ENCODE data around the gene NLRP7.
"Not testable (repeated sequence)": the region's sequence is repeated elsewhere in the genome, so short reads cannot be mapped to it uniquely, and the experiment has no call there.

The NLRP7 gene

DNA sequence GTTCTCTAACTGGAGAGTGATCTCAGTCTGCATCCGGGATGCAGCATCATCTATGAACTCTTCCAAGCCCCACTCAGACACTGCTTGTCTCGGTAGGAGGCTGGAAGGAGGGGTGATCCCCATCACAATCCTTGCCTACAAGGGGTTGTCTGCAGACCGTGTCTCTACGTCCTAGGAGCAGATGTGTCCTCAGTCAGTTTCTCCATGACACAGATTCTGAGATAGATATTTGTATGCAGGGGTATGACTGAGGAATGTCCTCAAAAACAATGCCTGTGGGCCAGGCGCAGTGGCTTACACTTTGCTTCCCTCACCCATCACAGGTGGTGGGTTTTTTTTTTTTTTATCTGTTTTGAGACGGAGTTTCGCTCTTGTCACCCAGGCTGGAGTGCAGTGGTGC, 40.5 kb downstream of the NLRP7 start:
- Histone ChIP-seq H3K9ac (ENCODE audit: low read length) (no peak overlapping the region), H3K27ac (ENCODE audit: low read depth, low read length) (no peak overlapping the region), H3K27me3 (ENCODE audit: control insufficient read depth, insufficient read depth, low read length) (no peaks in the 10 kb centered on the region), H3K4me3 (ENCODE audit: low read length) (no peak overlapping the region), H3K36me3 (ENCODE audit: control insufficient read depth, insufficient read depth, low read length) (no peaks in the 10 kb centered on the region), H3K4me1 (ENCODE audit: control insufficient read depth, insufficient read depth, low read length) (no peaks in the 10 kb centered on the region)

DNA sequence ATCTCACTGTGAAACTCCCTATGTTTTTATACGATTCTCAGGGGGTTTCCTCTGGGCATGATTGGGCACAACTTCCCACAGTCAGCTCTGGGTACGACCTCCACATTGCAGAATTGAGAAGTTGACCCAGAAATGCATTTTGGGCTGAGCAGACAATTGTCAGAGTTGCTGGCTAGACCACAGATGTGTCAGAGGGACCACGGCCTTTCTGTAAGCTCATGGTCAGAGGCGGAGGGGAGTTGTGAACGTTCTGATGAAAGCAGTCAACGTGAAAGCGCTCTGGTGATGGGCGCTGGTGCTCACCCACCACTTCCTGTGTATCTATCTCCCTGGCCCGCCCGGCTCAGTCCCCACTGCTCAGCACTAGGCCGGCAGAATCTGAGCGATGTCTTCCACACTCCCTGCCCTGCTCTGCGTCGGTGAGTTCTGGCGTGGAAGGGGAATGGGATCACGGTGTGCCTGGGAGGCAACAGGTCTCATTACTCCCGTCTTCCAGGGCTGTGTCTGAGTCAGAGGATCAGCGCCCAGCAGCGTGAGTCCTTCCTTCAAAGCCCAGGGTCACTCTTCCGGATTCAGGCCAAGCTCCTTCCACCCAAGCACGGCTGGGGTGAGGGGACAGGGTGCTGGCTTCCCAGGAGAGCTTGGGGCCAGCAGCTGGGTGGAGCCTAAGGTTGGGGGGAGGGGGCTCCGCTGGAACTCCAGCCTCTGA, 41.4 kb downstream of the NLRP7 start, which contains the start of gene NCR1:
Gene NCR1 (plus strand): TSS at position 346 of the 709 bp plus-strand sequence. CDS start 40 bp downstream, at position 386.
- Histone ChIP-seq H3K4me3 (ENCODE audit: low read length) (no peak within 1 kb of the TSS), H3K27ac (ENCODE audit: low read depth, low read length) (no peak within 1 kb of the TSS), H3K27me3 (ENCODE audit: control insufficient read depth, insufficient read depth, low read length) (no peaks in the 10 kb centered on the region), H3K9ac (ENCODE audit: low read length) (no peak within 1 kb of the TSS), H3K36me3 (ENCODE audit: control insufficient read depth, insufficient read depth, low read length) (no peaks in the 10 kb centered on the region), H3K4me1 (ENCODE audit: control insufficient read depth, insufficient read depth, low read length) (no peaks in the 10 kb centered on the region)

DNA sequence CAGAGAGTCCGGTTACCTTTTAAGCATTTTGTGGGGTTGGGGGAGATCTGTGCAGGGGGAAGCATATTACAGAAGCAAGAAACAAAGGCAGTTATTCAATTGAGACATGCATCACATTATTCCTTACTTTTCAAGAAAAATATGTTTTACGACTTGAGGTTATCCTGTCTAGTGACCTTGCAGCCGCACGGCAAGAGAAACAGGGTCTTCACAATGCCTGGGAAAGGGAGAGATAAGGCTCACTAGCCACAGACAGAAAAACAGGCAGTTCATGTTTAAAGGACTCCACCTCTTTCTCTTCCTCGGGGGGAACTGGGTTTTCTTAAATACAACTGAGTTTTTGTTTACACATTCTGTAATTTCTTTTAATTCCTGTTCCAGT, 41.9 kb downstream of the NLRP7 start:
- Histone ChIP-seq H3K36me3 (ENCODE audit: control insufficient read depth, insufficient read depth, low read length) (no peaks in the 10 kb centered on the region), H3K9ac (ENCODE audit: low read length) (no peak overlapping the region), H3K4me1 (ENCODE audit: control insufficient read depth, insufficient read depth, low read length) (no peaks in the 10 kb centered on the region), H3K4me3 (ENCODE audit: low read length) (no peak overlapping the region), H3K27ac (ENCODE audit: low read depth, low read length) (no peak overlapping the region), H3K27me3 (ENCODE audit: control insufficient read depth, insufficient read depth, low read length) (no peaks in the 10 kb centered on the region)

DNA sequence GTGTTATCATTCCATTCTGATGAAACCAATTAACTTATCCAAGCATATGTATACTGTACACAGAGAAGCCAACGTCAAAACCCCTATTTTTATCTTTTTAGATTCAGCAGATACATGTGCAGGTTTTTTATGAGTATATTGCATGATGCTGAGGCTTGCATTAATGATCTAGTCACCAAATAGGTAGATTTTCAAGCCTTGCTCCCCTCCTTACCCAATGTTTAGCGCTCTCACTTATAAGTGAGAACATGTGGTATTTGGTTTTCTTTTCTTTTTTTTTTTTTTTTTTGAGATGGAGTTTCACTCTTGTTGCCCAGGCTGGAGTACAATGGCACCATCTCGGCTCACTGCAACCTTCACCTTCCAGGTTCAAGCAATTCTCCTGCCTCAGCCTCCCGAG, 43.1 kb downstream of the NLRP7 start:
- not testable (repeated sequence) for H3K36me3 ChIP-seq (ENCODE audit: control insufficient read depth, insufficient read depth, low read length); H3K4me3 ChIP-seq (ENCODE audit: low read length); H3K27me3 ChIP-seq (ENCODE audit: control insufficient read depth, insufficient read depth, low read length); H3K27ac ChIP-seq (ENCODE audit: low read depth, low read length); H3K9ac ChIP-seq (ENCODE audit: low read length); H3K4me1 ChIP-seq (ENCODE audit: control insufficient read depth, insufficient read depth, low read length)

DNA sequence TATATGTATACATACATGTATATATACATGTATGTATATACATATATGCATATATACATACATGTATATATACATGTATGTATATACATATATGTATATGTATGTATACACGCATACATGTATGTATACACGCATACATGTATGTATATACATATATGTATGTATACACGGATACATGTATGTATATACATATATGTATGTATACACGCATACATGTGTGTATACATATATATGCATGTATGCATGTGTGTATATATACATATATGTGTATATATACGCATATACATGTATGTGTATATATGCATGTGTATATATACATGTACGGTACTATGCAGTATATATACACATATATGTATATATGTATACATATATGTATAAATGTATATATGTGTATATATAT, 44.0 kb downstream of the NLRP7 start:
- Histone ChIP-seq H3K4me3 (ENCODE audit: low read length) (no peak overlapping the region), H3K27me3 (ENCODE audit: control insufficient read depth, insufficient read depth, low read length) (no peaks in the 10 kb centered on the region), H3K4me1 (ENCODE audit: control insufficient read depth, insufficient read depth, low read length) (no peaks in the 10 kb centered on the region), H3K27ac (ENCODE audit: low read depth, low read length) (no peak overlapping the region), H3K36me3 (ENCODE audit: control insufficient read depth, insufficient read depth, low read length) (no peaks in the 10 kb centered on the region), H3K9ac (ENCODE audit: low read length) (no peak overlapping the region)

DNA sequence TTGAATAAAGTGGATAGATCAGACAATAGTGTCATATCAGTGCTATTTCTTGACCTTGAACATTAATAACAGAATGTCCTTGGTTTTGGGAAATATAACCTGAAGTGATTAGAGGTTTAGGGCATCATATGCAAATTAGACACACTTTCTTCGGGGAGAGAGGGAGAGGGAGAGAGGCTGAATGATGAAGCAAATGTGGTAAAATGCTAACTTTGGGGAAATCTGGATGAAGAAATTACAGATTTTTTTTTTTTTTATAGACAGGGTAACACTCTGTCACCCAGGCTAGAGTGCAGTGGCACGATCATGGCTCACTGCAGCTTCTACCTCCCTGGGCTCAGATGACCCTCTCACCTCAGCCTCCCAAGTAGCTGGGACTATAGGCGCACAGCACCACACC, 45.3 kb downstream of the NLRP7 start:
- no peaks in the 10 kb centered on the region for H3K27me3 ChIP-seq (ENCODE audit: control insufficient read depth, insufficient read depth, low read length)
- H3K4me1 ChIP-seq (ENCODE audit: control insufficient read depth, insufficient read depth, low read length): no peaks in the 10 kb centered on the region
- H3K27ac ChIP-seq (ENCODE audit: low read depth, low read length): no peak overlapping the region
- no peak overlapping the region for H3K9ac ChIP-seq (ENCODE audit: low read length)
- H3K36me3 ChIP-seq (ENCODE audit: control insufficient read depth, insufficient read depth, low read length): no peaks in the 10 kb centered on the region
- no peak overlapping the region for H3K4me3 ChIP-seq (ENCODE audit: low read length)

DNA sequence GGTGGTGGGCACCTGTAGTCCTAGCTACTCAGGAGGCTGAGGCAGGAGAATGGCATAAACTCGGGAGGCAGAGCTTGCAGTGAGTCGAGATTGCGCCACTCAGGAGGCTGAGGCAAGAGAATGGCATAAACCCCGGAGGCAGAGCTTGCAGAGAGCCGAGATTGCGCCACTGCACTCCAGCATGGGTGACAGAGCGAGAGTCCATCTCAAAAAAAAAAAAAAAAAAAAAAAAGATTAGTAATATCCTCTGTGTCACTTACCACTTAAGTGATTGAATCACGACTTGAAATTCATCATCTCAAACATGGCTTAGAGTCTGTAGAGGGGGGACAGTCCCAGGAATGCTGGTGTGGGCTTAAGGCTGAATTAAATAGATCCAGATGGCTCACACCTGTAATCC, 46.2 kb downstream of the NLRP7 start:
- H3K4me3 ChIP-seq (ENCODE audit: low read length); H3K27me3 ChIP-seq (ENCODE audit: control insufficient read depth, insufficient read depth, low read length); H3K9ac ChIP-seq (ENCODE audit: low read length): not testable (repeated sequence)

DNA sequence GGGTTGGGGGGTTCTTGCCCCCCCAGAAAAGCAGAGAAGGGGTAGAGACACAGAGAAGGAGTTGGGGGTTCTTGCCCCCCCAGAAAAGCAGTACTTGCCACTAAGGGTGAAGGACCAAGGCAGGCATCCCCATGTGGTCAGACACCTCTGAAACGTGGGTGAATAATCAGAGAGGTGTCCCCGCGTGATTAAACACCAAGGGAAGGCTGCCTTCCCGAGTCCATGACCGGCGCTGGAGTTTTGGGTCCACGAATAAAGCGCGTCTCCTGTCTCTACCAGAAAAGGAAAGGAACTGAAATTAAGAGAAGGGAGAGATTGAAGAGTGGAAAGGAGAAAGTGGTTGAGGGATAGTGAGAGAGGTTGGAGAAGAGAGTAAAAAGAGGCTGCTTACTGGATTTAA, 47.7 kb downstream of the NLRP7 start:
- H3K36me3 ChIP-seq (ENCODE audit: control insufficient read depth, insufficient read depth, low read length); H3K4me3 ChIP-seq (ENCODE audit: low read length); H3K27me3 ChIP-seq (ENCODE audit: control insufficient read depth, insufficient read depth, low read length); H3K27ac ChIP-seq (ENCODE audit: low read depth, low read length); H3K9ac ChIP-seq (ENCODE audit: low read length); H3K4me1 ChIP-seq (ENCODE audit: control insufficient read depth, insufficient read depth, low read length): not testable (repeated sequence)

More for the DNA sequence above, 46.2 kb downstream of the NLRP7 start:
- H3K27ac ChIP-seq (ENCODE audit: low read depth, low read length); H3K36me3 ChIP-seq (ENCODE audit: control insufficient read depth, insufficient read depth, low read length); H3K4me1 ChIP-seq (ENCODE audit: control insufficient read depth, insufficient read depth, low read length): not testable (repeated sequence)

DNA sequence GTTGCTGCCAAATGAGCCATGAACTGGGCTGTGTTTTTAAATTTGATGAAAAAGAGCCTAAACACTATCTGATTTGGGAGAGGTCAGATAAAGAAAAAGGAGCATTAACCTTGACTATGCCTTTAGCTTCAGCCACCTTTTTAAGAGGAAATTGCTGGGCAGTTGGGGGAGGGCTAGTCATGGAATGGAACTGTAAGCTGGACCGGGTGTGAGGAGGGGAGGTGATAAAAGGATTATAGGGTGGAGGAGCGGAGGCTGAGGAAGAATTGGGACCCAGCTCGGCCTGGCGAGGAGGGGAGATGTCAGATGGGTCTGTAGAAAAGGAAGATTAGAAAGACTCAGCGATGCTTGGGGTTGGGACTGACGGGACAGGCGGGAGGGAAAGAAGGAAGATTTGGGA, 48.6 kb downstream of the NLRP7 start:
- not testable (repeated sequence) for H3K9ac ChIP-seq (ENCODE audit: low read length); H3K4me3 ChIP-seq (ENCODE audit: low read length); H3K27me3 ChIP-seq (ENCODE audit: control insufficient read depth, insufficient read depth, low read length); H3K27ac ChIP-seq (ENCODE audit: low read depth, low read length); H3K4me1 ChIP-seq (ENCODE audit: control insufficient read depth, insufficient read depth, low read length); H3K36me3 ChIP-seq (ENCODE audit: control insufficient read depth, insufficient read depth, low read length)

DNA sequence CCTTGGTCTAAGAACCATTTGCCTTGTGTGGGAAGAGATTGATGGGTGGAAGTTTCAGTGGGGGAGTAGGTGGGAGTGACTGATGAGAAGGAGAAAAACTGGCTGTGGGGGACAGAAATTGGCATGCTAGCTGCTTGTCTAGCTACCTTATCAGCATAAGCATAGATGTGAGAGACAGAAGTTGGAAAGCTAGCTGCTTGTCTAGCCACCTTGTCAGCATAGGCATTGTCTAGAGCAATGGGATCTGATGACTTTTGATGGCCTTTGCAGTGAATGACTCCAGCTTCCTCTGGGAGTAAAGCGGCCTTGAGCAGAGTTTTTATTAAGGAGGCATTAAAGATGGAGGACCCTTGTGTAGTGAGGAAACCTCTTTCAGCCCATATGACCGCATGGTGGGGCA, 51.3 kb downstream of the NLRP7 start:
- H3K9ac ChIP-seq (ENCODE audit: low read length): no peak overlapping the region
- H3K36me3 ChIP-seq (ENCODE audit: control insufficient read depth, insufficient read depth, low read length): no peaks in the 10 kb centered on the region
- H3K4me3 ChIP-seq (ENCODE audit: low read length): no peak overlapping the region
- no peaks in the 10 kb centered on the region for H3K4me1 ChIP-seq (ENCODE audit: control insufficient read depth, insufficient read depth, low read length)
- H3K27me3 ChIP-seq (ENCODE audit: control insufficient read depth, insufficient read depth, low read length): no peaks in the 10 kb centered on the region
- no peak overlapping the region for H3K27ac ChIP-seq (ENCODE audit: low read depth, low read length)

DNA sequence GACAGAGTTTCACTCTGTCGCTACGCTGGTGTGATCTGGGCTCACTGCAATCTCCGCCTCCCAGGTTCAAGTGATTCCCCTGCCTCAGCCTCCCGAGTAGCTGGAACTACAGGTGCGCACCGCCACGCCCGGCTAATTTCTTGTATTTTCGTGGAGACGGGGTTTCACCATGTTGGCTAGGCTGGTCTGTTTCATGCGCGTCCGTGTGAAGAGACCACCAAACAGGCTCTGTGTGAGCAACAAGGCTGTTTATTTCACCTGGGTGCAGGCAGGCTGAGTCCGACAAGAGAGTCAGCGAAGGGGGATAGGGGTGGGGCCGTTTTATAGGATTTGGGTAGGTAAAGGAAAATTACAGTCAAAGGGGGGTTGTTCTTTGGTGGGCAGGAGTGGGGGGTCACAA, 53.2 kb downstream of the NLRP7 start:
- H3K9ac ChIP-seq (ENCODE audit: low read length); H3K36me3 ChIP-seq (ENCODE audit: control insufficient read depth, insufficient read depth, low read length); H3K27ac ChIP-seq (ENCODE audit: low read depth, low read length); H3K27me3 ChIP-seq (ENCODE audit: control insufficient read depth, insufficient read depth, low read length); H3K4me1 ChIP-seq (ENCODE audit: control insufficient read depth, insufficient read depth, low read length); H3K4me3 ChIP-seq (ENCODE audit: low read length): not testable (repeated sequence)

DNA sequence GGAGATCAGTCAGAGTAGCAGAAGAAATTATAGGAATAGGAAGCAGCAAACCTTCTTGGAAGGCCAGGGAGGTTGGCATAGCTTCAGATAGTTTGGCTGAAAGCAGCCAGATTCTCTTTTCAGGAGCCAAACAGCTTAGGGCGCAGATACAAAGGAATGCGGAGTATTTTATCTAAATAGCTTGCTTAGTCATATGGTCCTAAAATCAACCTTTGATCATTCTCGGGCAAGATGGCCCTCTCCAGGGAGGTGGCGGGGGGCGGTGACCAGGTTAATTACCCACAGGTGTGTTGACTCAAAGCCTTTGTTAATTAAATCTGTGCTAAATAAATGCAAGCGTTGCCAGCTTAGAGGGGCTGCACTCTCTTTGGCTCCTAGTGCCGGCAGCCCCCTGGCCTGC, 53.9 kb downstream of the NLRP7 start:
- H3K4me1 ChIP-seq (ENCODE audit: control insufficient read depth, insufficient read depth, low read length): no peaks in the 10 kb centered on the region
- H3K36me3 ChIP-seq (ENCODE audit: control insufficient read depth, insufficient read depth, low read length): no peaks in the 10 kb centered on the region
- H3K9ac ChIP-seq (ENCODE audit: low read length): no peak overlapping the region
- no peak overlapping the region for H3K4me3 ChIP-seq (ENCODE audit: low read length)
- no peak overlapping the region for H3K27ac ChIP-seq (ENCODE audit: low read depth, low read length)
- no peaks in the 10 kb centered on the region for H3K27me3 ChIP-seq (ENCODE audit: control insufficient read depth, insufficient read depth, low read length)

DNA sequence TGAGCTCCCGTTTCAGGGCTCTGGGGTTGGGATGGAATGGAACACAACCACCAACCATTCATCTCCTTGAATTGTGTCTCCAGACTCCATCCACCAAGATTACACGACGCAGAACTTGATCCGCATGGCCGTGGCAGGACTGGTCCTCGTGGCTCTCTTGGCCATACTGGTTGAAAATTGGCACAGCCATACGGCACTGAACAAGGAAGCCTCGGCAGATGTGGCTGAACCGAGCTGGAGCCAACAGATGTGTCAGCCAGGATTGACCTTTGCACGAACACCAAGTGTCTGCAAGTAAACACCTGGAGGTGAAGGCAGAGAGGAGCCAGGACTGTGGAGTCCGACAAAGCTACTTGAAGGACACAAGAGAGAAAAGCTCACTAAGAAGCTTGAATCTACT, 57.8 kb downstream of the NLRP7 start:
- Histone ChIP-seq H3K36me3 (ENCODE audit: control insufficient read depth, insufficient read depth, low read length) (no peaks in the 10 kb centered on the region), H3K4me1 (ENCODE audit: control insufficient read depth, insufficient read depth, low read length) (no peaks in the 10 kb centered on the region), H3K27me3 (ENCODE audit: control insufficient read depth, insufficient read depth, low read length) (no peaks in the 10 kb centered on the region), H3K27ac (ENCODE audit: low read depth, low read length) (no peak overlapping the region), H3K4me3 (ENCODE audit: low read length) (no peak overlapping the region), H3K9ac (ENCODE audit: low read length) (no peak overlapping the region)
